ENCODE data around the gene LTB.
"Not testable (repeated sequence)": the region's sequence is repeated elsewhere in the genome, so short reads cannot be mapped to it uniquely, and the experiment has no call there.

LTB gene

GRCh38 chr6:31597006-31597405 lies 14.8 kb upstream of the LTB start:
- DNase-seq: peak; percentile 38

- no peak for DNase-seq
Measured at GRCh38 chr6:31592396-31592771, 10.2 kb upstream of the LTB start.

GRCh38 chr6:31590691-31591090 lies 8.5 kb upstream of the LTB start:
- DNase-seq: not testable (repeated sequence)

- no peak for DNase-seq
Measured at GRCh38 chr6:31588871-31589650, 6.8 kb upstream of the LTB start.

- no peak for DNase-seq
Measured at GRCh38 chr6:31587791-31588777, 5.9 kb upstream of the LTB start.

GRCh38 chr6:31586599-31587281 lies 4.5 kb upstream of the LTB start:
- DNase-seq: no peak

- no peak for DNase-seq
Measured at GRCh38 chr6:31586008-31586407, 3.8 kb upstream of the LTB start, which contains the start of gene LST1. LST1 (plus strand) TSS chr6:31586277; CDS start chr6:31587300, 1,023 bp downstream.

- no peak for DNase-seq
Measured at GRCh38 chr6:31585491-31585890, 3.3 kb upstream of the LTB start.

GRCh38 chr6:31581434-31582229 lies 592 bp downstream of the LTB start:
- DNase-seq: no peak

- peak; percentile 90 for DNase-seq
Measured at GRCh38 chr6:31580807-31581433, 1.3 kb downstream of the LTB start.

- no peak for DNase-seq
Measured at GRCh38 chr6:31580438-31580740, 1.8 kb downstream of the LTB start.

- DNase-seq: no peak
Measured at GRCh38 chr6:31579546-31580437, 2.4 kb downstream of the LTB start.

GRCh38 chr6:31579119-31579505 lies 3.1 kb downstream of the LTB start:
- DNase-seq: no peak

GRCh38 chr6:31578184-31579118 lies 3.8 kb downstream of the LTB start:
- no peak for DNase-seq

- DNase-seq: no peak
Measured at GRCh38 chr6:31577579-31577966, 4.7 kb downstream of the LTB start.

- no peak for DNase-seq
Measured at GRCh38 chr6:31576897-31577578, 5.2 kb downstream of the LTB start.

GRCh38 chr6:31575952-31576685 lies 6.1 kb downstream of the LTB start:
- DNase-seq: no peak

GRCh38 chr6:31575335-31575901 lies 6.8 kb downstream of the LTB start, which contains the start of gene TNF:
TNF (plus strand) TSS chr6:31575565; CDS start chr6:31575742, 177 bp downstream.
- DNase-seq: peak; percentile 75

All from activated naive CD4-positive, alpha-beta T cell treated with anti-CD3 and anti-CD28 coated beads, Interleukin-2, amount 50 U/mL, for 16 hours (primary cell).